DMS 273 (cell line): ENCODE measurements around the gene SMIM36.
"Not testable (repeated sequence)": the region's sequence is repeated elsewhere in the genome, so short reads cannot be mapped to it uniquely, and the experiment has no call there.

Experiments
- DNase-seq: peaks from one replicate; lab custom pipeline; 2025; ENCODE audit not compliant: unreplicated experiment; lab: John Stamatoyannopoulos, UW

Gene SMIM36

DNA sequence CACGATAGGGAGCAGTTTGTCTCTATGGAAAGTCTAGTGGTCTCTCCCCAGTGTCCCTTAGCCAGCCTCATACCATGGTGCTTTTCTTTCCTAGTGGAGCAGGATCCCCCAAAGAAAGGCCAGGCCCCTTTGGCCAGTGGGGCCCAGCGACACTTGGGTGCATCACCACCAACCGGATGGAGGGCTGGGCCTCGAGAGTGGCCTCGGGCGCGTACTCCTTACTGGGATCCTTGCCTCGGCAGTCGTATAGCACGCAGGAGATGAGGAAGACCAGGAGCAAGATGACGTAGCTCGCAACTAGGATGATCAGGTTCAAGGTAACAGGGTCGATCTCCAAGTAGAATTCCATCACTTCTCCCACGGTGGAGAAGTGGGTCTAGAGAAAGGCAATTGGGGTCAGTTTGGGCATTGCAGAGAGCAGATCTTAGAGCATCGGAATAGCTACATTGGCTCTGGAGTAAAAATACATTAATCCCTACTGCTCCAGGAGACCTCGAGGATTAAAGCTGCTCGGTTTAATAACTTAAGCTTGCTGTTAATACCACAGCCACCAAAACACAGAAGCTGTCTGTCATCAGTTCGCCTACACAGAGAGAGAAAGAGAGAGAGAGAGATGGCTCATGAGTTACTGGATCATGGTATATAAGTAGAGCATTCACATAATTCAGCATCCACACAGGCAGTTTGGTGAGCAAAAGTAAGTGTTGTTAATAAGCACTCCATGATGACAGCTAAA lies at the start of gene SMIM36:
Gene SMIM36 (minus strand): TSS at position 467 of the 736 bp plus-strand sequence.
- DNase-seq: no peak

DNA sequence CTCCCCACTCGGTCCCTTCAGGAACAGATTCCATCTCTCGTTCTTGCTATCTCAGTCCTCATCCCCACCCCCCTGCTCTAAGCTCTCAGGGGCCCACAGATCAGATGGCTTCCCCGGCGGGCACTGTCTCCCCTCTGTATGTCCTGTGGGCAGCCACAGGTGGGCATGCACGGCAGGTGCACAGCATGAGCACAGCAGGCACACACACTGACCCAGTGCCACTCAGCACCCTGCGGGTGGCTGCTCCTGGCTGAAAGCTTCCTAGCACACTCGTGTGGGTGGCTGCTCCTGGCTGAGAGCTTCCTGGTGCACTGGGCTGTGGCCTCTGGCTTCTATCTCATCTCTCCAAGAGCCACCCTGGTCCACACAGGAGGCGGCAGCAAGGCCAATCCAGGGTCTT lies 44.5 kb upstream of the SMIM36 start:
- DNase-seq: no peak

DNA sequence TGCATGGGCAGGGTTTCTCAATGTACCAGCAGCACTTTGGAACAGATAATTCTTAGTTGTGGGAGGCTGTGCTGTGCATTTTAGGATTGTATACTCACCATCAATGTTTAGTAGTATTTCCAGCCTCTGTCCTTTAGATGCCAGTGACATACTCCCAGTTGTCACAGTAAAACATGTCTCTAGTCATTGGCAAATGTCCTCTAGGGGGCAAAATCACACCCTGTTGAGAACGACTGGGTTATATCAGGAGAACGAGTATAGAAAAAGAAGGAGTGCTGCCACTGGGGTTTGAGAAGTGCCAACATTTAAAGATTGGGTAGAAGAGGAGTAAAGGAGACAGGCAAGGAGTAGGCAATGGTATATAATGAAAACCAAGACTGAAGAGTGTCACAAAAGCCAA lies 37.9 kb upstream of the SMIM36 start:
- peak; percentile 22 for DNase-seq

DNA sequence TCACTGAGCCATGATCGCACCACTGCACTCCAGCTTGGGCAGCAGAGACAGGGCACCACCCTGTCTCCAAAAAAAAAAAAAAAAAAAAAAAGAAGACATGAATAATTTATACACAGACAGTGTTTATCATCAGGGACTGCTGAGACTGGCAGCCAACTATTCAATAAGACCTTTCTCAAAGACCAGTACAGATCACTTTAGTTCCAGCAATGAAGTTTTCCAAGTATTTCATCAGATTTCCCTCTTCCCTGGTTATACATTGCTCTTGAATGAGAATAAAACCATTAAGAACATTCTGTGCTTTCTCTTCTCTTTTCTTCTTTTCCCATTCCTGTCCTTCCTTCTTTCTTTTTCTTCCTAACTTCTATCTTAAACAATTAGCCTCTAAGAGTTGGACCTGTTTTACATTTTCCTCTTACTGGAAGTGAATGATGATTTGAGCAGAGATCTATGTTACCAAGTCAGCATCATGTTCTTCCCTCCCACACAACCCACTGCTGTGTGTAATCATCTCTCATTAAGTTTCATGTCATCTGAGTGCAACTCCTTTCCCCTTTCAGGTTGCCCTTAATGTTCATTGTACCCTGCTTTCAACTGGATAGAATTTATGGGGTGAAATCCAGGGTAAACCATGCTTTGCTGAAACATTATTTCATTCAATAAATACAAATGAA lies 35.9 kb upstream of the SMIM36 start:
- no peak for DNase-seq

DNA sequence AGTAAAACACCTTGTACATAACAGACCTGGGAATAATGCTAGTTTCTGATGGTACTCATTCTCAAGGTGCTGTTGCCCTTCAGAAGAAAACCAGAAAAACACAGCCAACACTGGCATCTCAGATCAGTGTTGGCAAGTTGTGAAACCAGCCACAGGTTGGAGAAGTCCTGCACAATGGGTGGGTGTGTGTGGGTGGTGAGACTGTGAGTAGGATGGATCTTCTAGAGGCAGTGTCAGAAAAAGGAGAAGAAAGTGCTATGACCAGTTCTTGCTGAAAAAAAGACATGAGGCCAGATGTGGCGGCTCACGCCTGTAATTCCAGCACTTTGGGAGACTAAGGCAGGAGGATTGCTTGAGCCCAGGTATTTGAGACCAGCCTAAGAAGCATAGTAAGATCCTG lies 35.2 kb upstream of the SMIM36 start:
- DNase-seq: no peak

DNA sequence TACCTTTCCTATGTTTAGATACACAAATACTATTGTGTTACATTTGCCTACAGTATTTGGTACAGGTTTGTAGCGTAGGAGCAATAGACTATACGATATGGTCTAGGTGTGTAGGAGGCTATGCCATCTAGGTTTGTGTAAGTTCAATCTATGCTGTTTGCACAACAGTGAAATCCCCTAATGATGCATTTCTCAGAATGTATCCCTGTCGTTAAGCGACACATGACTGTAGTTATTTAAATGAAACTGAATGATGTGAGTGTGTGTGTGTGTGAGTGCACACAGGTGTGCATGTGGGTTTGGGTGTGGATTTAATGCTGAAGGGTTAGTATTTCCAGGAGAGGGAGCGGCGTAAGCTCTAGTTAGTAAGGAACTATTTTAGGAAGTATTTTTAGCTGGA lies 34.6 kb upstream of the SMIM36 start:
- no peak for DNase-seq

DNA sequence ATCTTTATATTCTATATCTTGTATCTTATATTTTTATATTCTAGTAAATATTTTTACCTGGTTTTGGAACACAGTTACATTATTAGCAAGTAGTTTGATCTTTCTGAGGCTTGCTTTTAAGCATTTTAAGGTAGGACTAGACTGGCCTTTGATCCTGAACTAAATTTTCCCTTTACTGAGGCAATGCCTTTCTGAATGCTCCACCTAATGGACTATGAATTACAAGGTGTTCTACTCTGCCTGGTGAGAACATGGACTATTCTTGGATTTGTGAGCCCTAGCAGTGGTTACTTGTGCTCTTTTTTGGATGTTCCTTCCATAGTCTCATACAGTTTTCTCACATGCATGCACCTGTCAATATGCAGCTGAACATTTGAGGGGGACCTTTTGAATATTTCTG lies 32.5 kb upstream of the SMIM36 start:
- no peak for DNase-seq

DNA sequence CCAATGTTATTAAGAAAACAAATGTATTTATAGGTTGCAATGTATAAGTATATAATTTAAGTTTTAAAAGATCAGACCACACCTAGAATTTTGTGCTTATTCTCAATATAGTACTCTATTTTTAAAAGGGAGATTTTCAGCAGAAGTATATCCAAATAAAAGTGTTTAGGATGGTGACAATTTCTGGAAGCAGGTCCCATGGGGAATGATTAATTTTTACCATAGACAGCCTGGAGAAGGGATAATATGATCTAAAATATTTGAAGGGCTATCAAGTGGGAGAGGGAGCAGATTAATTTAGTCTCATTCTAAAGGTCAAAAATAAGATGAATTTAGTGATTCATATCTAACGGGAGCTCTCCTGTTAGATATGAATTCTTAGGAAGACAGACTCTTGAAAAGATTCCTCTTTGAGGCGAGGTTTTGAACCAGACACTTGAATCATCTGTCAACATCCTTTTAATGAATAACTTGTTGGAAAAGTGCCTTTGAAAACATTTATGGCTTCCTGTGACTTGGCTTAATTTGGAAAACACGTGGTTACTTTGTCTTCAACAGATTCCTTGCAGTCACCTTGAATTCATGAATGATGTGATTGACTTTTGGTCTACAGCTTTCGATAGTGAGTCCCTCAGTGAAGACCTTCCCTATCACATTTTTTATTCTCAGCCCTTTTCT lies 29.3 kb upstream of the SMIM36 start:
- no peak for DNase-seq

DNA sequence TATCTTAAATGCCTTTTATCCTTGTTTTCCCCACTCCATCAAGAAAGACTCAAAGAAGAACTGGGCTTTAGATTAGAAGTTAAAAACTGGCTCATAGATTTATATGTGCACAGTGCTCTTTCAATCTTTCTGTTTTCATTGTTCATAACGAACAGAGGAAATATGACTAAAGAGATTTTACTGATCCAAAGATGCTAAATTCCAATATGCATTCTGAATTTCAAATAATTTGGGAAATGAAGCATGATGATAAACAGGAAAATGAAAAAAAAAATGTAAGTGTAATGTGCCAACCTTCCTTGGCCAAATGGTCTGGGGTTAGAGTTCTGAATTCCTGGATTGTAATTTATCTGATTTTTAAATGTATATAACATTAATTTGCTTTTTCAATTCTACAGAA lies 25.0 kb upstream of the SMIM36 start:
- DNase-seq: no peak

DNA sequence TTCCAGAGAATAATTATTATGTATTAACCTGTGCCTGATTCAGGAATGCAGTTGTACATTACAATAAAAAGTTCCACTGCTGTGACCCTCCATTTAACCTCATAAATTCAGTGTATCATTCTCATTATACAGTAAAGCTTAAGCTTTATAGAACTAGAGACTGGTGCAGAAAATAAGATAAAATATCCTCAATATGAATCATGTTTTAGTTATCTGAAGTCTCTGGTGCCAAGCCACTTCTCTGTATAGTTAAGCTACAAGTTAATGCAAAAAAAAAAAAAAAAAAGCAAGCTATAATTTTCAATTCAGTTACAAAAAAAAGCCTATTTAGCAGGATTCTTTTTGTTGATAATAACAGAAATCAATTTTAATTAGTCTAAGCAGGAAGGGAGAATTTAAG lies 22.4 kb upstream of the SMIM36 start:
- no peak for DNase-seq

DNA sequence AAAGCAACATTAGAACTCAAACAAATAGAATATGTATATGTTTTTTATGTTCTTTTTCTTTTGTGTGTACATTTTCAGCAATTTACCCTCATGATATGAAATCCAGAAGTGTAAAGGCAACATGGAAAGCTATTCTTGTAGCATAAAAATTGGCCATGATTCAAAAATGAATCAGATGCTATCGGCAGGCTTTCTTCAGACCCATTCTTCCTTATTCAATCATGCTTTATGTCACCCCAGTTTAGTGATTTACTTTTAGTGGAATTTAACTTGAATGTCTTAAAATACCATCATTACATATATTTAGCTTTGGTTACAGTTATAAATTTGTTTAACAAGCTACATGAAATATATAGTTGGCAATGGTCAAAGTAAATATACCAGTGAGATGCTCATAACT lies 21.4 kb upstream of the SMIM36 start:
- DNase-seq: no peak

DNA sequence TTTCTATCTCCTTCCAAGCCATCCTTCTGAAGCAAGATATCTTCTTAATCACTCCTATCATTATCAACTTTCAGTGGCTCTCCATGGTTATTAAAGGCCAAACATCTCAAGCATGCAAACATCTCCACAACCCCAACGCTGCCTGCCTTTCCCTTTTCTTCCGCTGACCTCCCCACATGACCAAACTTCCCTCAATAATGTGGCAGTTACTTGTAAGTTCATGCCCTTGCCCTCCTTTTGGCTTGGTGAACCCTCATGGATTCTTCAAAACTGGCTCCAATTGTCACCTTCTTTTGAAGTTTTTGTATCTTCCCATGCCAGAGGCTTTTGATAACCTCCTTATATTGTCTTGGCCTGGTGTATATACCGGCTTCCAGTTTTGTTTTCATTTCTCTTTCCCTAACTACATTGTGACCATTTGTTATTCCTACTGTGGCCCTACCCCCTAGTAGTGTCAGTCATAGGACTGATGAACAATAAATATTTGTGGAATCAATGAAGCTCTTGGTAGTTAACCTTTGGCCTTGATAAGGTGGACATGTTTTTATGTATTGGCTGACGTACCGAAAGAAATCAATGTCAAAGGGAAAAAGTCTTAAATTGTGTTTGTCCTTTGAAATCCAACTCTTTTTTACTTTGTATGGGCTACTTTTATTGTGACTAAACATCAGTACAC lies 19.9 kb upstream of the SMIM36 start:
- no peak for DNase-seq

DNA sequence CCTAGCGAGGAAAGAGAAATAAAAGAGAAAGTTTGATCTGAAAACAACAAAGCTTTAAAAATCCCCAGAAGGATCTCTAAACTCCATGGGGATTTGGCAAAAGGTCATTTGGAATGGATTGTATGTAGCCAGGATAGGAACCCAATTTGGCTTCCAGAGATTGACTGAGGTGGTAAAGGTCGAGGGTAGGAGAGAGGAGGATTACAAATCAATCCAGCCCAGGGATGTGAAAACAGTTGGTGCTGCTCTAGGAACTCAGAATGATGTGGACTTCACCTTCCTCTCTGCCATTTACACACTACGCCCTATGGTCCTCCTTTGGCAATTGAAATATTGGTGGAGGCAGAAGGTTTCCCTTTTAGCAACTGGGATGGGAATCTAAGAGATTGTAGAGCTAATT lies 18.8 kb upstream of the SMIM36 start:
- no peak for DNase-seq

DNA sequence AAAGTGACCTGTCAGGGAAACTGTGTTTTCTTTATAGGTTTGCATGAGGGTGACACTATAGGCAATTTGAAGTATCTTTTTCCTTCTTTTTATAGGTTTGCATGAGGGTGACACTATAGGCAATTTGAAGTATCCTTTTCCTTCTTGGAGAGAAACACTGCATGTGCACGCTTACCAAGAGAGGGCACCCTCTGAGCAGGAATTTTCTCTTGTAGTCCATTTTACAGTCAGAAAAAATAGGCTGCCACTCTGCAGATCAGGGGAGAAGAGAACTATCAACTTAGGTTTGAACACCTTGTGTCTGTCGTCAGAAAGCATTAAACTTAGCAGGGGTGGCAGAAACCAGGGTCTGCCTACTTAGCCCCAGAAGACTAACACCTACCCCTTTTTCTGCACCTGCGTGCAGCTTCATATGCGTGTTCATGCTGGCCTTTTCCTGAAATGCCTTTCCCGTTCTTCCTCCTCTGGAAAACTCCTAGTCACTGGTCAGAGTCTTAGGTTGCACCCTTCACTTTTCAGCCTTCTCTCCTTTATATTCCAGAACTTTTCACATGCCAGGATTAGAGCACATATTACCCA lies 16.4 kb upstream of the SMIM36 start:
- peak; percentile 78 for DNase-seq

DNA sequence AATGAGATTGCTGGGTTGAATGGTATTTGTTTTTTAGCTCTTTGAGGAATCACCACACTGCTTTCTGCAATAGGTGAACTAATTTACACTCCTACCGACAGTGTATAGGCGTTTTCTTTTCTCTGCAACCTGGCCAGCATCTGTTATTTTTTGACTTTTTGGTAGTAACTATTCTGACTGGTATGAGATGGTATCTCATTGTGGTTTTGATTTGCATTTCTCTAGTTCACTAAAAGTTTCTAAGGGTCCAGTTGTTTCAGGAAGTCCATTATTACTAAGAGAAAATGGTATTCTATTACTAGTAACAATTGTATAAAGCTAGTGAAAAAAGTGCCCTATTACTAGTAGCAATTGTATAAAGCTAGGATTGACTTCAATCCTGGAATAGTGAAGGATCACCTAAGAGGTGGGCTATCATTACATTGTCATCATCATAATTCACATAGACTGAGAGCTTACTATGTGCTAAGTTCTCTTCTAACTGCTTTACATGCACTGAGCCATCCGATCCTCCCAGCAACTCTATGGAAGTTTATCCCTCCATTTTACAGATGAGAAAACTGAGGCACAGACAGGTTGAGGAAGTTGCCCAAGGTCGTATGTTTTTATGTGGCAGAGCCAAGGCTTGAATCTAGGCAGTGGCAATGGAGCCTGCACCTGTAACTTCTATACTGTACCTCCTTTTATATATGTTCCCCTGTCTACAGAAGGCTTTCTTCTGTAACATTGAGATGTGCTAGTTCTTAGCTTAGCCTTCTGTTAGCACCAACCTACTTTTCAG lies 13.4 kb upstream of the SMIM36 start:
- DNase-seq: no peak

DNA sequence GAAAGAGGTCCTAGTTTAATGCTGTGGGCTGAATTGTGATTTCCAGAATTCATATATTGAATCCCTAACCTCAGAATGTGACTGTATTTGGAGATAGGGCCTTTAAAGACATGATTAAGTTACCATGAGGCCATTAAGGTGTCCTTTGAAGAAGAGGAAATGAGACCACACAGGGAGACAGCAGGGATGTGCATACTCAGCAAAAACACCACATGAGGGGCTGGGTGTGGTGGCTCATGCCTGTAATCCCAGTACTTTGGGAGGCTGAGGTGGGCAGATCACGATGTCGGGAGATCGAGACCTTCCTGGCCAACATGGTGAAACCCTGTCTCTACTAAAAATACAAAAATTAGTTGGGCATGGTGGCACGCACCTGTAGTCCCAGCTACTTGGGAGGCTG lies 11.8 kb upstream of the SMIM36 start:
- DNase-seq: not testable (repeated sequence)

DNA sequence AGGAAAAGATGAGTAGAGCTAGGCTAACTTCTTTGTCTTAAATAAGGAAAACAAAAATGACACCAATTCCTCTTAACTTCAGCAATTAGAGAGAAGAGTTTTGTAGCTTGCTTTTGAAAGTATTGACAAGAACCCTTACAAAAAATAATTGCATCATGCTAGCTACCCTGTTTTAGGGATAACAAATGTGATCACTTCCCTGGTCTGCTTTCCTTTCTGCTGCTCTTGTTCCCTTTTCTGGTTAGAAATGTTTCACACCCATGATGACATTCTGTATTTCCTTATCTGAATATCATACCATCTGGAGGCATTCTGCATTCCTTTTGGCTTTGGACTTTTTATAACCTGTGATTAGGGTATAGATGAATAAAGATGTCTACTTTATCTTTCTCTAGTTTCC lies 9.9 kb upstream of the SMIM36 start:
- DNase-seq: peak; percentile 15

DNA sequence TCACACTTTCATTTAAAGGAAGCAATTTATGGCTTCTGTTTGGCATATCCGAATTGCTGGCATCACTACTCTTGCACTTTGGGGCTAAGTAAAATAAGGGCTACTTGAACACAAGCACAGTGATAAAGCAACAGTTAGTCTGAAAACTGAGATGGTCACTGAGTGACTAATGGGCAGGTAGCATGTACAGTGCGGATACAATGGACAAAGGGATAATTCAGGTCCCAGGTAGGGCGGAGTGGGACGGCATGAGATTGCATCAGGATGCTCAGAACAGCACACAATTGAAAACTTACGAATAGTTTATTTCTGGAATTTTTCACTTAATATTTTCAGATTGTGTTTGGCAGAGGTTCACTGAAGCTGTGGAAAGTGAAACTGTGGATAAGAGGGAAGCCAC lies 9.2 kb upstream of the SMIM36 start:
- DNase-seq: no peak

DNA sequence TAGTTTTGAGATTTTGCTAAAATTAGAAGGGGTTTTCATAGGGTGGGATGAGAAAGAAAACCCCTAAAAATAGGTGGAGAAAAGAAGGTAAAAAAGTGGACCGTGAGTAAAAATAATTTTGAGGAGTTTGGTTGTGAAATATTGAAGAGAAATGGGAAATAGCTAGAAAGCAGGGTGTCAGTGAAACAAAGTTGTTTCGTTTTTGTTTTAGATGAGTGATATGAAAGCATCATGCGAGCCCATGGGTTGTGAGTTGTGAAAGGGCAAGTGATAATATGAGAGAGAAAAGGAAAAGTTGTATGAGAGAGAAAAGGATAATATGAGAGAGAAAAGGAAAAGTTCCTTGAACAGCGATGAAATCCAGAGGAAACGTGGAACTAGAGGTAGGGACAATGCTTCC lies 7.3 kb upstream of the SMIM36 start:
- no peak for DNase-seq

DNA sequence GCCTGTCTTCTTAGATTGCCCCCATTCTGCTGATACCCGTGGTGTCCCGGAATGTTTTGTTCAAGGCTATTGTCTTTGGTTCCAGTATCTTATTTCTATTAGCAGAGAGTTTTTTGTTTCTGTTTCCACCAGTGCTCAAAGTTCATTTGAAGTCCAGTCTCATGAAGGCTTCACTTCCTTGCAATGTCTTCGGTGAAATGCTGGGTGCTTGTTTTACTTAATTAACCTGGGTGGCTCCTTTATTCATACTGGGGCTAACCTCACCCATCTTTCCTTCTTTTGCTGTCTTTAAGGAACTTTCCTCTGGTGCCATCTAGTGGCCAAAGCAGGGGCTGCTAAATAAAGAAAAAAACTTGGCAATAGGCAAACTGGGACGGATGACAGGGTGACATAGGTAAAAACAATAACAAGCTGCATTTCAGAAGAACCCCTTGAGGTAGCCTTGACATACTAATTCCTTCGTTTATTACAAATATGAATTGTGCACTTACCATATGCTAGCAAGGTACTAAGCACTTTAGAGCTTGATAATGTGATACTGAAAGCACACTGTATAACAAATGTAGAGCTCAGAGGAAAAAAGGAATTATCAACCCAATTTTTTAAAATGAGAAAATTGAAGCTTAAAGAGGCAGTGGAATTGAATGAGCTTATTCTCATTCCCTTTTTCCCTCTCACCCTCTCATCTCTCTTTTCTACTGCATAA lies 2.8 kb upstream of the SMIM36 start:
- DNase-seq: peak; percentile 89
